Effector CD8-positive, alpha-beta T cell (primary cell): ENCODE data around the gene CDCP1.
"Not testable (repeated sequence)": the region's sequence is repeated elsewhere in the genome, so short reads cannot be mapped to it uniquely, and the experiment has no call there.

Experiments
- DNase-seq: peaks from one replicate; lab custom pipeline; 2025; lab: John Stamatoyannopoulos, UW

Gene CDCP1

DNA sequence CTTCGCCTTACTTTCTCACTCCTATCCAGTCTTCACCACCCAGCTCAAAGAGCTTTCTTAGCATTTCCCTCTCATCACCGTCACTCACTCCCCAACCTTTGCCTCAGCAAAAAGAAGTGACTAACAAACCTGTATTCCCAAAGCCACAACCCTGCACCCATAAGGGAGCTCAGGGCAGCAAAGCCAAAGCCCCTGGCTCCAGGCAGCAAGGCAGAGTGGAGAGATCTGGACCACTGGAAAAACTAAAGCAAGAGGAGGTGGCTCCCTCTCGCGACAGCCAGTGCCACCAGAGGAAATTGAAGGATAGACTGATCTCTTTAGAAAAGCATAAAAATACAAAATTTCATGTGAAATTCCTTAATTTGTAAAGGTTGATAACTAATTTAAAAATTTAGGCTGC, 25.1 kb upstream of the CDCP1 start:
- DNase-seq = no peak

- no peak for DNase-seq
Measured at GRCh38 chr3:45170096-45170495, 23.9 kb upstream of the CDCP1 start.

DNA sequence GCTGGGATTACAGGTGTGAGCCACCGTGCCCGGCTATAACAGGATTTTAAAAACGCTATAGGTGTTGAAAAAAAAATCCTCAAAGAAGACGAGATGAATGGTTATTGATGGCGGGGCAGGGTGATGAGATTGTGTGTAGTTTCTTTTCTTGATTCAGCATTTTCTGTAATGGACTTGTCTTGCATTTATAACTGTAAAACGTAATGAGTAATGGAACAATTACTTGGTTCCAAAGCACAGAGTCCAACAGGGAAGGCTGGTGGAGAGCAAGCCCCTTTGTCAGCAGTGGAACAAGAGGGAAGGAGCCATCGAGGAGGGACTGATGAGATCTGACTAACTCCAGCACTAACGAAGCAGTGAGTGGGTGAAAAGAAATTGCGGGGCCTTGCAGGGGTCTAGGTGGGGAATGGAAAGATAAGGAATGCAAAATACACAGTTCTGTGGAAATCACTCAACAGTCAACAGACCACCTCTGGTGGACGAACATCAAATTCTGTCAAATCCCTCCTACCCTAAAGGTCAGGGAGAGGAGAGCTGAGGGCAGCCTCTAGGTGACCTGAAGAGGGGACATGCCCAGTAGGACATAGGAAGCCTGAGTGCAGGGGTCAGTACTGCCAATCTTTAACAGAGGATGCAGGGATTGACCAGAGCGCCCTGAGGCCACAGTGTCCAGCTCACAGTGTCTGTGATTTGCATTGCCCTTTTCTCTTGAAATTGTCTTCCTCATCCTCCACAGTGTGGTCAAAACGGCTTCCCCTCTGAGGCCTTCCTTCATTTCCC, 23.1 kb upstream of the CDCP1 start:
- no peak for DNase-seq

GRCh38 chr3:45168451-45168850, 22.3 kb upstream of the CDCP1 start:
- DNase-seq = no peak

GRCh38 chr3:45167011-45167911, 21.1 kb upstream of the CDCP1 start:
- DNase-seq = peak; percentile 27

- no peak for DNase-seq
Measured at GRCh38 chr3:45166321-45166879, 20.2 kb upstream of the CDCP1 start.

- DNase-seq = no peak
Measured at GRCh38 chr3:45165497-45166283, 19.5 kb upstream of the CDCP1 start.

DNA sequence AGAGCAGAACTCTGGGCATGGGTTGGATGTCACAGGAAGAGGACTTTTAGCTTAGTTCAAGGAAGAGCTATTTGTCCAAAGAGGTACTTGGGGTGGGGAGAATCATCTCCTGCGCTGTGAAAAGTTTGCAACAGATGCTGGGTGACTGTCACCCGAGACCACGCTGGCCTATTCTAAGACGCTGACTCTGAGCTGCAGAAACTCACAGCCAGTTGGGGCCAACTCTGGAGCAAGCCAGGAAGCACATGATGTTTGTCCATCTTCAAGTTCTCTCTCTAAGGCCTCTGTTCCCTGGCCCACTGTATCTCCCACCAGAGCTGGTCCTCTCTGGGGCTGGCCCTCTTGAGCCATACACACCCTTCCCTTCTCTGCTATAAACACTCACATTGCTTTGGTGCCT, 17.9 kb upstream of the CDCP1 start:
- no peak for DNase-seq

DNA sequence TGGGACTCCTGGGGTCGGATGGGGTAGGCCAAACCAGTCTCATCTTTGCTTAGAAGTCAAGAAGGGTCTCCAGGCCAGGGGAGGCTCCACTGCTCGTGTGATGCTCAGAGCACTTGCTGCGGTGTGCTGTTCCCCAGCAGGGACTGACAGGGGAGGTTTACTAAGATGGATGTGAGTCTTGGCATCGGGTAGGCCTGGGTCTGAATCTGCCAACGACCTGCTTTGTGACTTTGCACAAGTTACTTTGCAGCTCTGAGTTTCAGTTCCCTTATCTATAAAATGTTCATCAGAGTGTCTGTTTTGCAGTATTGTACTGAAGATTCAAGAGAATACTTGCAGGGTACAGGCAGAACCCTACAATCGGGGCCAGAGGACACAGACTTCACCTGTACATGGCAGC, 17.3 kb upstream of the CDCP1 start:
- no peak for DNase-seq

- DNase-seq = no peak
Measured at GRCh38 chr3:45154641-45155147, 8.5 kb upstream of the CDCP1 start.

DNA sequence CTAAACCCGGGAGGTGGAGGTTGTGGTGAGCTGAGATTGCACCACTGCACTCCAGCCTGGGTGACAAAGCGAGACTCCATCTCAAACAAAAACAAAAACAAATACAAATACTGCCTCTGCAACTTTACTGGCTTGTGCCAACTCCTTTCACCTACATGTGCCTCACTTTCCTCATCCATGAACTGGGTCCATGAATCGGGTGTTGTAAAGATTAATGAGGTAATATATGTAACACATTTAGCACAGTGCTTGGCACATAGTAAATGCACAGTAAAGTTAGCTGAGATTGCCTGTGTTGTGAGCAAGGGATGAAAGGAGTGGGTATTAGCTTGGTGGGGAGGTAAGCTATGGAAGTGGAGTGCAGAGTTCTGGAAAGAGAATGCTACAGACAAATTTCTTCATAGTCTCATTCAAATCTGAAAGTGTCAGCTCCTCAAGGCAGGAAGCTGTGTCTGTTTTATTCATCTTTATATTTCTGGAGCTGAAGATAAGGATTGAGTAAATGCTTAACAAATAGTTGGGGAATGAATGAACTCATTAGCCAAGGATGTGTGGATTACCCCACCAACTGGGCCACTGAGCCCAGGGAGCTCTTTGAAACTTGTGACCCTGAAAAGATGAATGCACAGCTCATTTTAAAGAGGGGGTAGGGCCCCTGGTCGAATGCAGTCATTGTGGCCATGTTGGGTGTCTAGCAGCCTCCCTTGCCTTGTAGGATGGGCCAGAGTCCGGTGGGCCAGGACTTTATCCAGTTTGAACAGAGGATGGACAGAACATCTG, 7.7 kb upstream of the CDCP1 start:
- DNase-seq = no peak

- no peak for DNase-seq
Measured at GRCh38 chr3:45152307-45152706, 6.1 kb upstream of the CDCP1 start.

DNA sequence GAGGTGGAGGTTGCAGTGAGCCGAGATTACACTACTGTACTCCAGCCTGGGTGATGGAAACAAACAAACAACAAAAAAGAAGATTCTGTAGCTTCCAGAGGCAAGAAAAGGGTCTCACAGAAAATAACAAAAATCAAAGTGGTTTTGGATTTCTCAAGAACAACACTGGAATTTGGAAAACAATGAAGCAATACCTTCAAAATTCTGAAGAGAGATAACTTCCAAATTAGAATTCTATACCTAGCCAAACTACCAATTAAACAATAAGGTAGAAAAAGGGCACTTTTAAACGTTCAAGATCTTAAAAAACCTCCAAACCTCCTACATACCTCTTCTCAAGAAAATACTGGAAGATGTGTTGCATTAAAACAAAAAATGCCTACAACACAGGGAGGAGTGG, 4.9 kb upstream of the CDCP1 start:
- DNase-seq = no peak

GRCh38 chr3:45148921-45149320, 2.7 kb upstream of the CDCP1 start:
- no peak for DNase-seq

- DNase-seq = no peak
Measured at GRCh38 chr3:45145223-45145622, 955 bp downstream of the CDCP1 start.

DNA sequence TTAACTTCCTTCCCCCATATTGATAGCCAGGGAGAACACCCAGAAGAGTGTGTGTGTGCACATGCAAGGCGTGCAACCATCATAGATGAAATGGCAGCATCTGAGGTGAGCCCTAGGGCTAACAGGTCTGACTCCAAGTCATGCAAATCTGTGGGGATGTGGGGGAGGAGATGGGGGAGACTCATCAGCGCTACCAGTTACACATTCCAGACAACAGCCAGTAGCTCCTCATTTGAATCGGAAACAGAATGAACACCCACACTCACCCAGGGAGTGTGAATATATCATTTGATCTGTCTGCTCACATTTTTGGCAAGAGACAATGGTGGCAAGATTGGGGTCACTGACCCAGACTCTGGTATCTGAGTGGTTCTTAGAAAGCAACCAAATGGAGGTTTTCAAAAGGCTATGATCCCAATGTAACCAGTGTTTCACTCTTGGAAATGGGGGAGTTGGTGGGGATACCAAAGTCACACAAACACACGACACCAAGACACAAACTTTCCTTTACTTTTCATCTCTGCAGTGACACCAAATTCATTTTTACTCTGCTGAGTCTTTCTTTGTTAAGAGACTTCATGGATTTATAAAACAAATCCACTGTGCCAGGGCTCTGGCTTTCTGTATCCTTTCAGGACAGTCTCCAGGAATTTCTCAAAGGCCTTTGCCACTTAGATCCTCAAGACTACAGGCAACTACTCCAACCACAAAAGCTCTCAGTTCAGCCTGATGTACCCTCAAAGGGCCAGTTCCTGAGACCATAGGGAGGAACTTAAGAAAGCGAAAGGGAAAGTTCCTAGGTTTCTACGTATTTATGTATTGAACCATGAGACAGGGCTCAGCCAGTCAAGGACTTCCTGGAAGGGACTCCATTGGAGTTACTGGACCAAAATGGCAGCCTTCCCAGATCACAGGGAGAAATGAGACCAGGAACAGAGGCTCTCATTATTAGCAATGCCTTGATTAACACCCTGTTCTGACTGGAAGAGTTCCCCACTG, 2.2 kb downstream of the CDCP1 start:
- DNase-seq = no peak

DNA sequence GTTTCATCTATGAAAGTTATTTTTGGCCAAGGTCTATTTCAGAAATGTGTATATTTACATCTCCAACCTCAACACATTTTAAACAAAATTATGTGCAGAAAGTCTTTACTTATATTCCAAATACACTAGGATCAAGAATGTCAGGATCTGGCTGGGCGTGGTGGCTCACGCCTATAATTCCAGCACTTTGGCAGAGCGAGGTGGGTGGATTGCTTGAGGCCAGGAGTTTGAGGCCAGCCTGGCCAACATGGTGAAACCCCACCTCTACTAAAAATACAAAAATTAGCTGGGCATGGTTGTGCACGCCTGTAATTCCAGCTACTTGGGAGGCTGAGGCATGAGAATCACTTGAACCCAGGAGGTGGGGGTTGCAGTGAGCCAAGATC, 5.4 kb downstream of the CDCP1 start:
- not testable (repeated sequence) for DNase-seq

- DNase-seq = no peak
Measured at GRCh38 chr3:45140141-45140769, 5.9 kb downstream of the CDCP1 start.
